Activated T-helper 1 cell treated with Interleukin-2 at 50 U/mL for 16 hours (primary cell): ENCODE results near the gene STAP1.

ENCODE experiments used
- DNase-seq: peaks from one replicate; pipeline ENCODE4 v3.0.0-alpha.2; 2020; ENCODE audit warnings: low read depth

Gene STAP1

DNA sequence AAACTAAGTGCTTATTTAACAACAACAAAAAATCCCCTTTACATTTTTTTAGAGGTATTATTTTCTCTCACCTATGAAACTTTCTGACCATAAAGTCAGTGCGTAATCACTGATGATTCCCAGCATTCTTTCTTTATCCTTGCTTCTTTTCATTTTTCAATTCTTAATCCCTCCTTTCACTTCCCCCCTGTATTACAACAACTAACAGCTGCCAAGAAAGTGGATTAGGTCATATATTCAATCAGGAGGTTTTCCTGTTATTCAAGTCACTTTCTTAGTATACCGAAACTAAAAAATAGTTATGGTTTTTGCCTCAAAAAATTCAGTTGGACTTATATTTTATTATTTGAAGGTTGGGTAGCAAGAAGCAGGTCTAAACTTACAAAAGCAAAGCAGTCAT is 2.1 kb upstream of the STAP1 start:
- DNase-seq = no peak

DNA sequence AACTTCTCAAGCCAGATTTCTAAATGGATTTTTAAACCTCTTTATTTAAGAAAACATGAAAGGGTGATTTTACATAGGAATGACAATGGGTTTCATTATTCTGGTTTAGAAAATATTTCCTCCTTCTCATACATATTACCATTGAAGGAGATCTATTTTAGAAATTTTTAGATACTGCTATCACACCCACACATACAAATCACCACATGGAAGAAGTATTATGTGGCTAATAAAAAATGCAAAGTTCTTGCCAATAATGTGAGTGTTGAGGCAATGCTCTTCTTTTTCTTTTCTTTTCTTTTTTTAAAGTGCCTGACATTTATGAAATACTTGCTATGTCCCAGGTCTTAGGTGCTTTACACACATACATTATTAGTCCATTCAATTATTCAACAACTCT is 6.8 kb downstream of the STAP1 start:
- DNase-seq = no peak

DNA sequence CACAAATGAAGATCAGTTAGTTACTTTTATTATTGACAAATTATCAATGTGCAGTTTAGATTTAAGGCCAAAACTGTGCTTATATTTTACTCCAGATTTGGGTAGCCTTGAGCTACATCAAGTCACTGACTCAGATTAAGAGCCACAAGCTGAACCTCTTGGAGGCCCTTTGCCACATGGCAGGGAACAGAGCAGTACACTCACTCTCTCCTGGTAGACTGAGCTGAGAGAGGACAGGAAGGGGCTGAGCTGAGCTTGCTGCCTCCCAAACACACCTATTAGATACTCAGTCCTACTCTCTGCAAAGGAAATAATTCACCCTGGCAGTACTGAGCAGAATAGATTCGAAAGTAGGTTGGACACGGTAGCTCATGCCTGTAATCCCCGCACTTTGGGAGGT is 7.8 kb downstream of the STAP1 start:
- DNase-seq = no peak

DNA sequence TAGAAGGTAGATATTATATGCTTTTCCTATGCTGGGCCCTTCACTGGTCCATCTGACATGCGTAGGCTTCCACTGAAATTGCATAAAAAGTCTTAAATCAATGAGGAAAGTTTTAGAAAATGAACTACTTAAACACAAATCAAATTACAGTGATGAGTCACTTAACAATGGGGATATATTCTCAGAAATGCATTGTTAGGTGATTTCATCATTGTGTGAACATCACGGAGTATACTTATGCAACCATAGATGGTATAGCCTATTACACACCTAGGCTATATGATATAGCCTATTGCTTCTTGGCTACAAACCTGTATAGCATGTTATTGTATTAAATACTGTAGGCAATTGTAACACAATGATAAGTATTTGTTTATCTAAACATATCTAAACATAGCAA is 10.3 kb downstream of the STAP1 start:
- no peak for DNase-seq

DNA sequence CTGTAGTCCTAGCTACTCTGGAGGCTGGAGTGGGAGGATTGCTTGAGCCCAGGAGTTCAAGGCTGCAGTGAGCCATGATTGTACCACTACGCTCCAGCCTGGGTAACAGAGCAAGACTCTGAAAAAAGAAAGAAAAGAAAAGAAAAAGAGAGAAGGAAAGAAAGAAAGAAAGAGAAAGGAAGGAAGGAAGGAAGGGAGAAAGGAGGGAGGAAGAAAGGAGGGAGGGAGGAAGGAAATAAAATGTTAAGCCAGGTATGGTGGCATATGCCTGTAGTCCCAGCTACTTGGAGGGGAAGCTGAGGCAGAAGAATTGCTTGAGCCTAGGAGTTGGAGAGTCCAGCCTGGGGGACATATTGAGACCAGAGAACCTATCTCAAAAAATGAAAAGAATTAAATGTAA is 12.0 kb downstream of the STAP1 start:
- DNase-seq = no peak

DNA sequence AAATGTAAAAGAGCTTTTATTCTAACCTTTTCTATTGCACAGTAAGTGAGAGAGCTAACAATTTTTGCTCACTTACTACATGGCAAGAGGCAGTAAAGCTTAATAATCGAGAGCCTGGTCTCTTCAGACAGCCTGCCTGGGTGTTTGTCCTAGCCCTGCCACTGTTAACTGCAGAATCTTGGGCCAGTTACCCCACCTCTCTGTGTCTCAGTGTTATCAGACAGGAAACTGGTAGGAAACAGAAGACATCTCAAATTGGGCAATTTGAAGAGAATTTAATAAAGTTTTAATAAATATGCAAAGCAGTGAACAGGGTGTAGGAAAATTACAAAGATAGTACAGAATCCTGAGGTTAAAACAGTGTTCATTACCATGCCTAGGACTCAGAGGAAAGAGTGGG is 13.4 kb downstream of the STAP1 start:
- DNase-seq = no peak

DNA sequence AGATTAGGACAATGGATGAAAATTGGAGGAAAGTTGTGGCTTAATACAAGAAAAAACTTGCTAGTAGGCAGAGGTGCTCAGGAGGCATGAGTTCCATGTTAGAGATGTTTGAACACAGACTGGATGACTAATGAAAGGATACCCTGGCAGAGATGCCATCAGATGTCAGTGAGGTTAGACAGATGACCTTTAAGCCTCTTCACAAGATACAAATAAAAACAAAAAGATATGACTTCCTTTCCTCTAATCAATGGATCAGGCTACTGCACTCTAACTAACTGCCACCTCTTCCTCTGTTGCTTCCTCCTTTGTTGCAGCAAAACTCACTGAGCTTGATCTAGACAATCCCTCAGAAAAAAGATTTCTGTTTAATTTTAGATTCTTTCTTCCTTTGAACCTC is 14.7 kb downstream of the STAP1 start:
- no peak for DNase-seq

DNA sequence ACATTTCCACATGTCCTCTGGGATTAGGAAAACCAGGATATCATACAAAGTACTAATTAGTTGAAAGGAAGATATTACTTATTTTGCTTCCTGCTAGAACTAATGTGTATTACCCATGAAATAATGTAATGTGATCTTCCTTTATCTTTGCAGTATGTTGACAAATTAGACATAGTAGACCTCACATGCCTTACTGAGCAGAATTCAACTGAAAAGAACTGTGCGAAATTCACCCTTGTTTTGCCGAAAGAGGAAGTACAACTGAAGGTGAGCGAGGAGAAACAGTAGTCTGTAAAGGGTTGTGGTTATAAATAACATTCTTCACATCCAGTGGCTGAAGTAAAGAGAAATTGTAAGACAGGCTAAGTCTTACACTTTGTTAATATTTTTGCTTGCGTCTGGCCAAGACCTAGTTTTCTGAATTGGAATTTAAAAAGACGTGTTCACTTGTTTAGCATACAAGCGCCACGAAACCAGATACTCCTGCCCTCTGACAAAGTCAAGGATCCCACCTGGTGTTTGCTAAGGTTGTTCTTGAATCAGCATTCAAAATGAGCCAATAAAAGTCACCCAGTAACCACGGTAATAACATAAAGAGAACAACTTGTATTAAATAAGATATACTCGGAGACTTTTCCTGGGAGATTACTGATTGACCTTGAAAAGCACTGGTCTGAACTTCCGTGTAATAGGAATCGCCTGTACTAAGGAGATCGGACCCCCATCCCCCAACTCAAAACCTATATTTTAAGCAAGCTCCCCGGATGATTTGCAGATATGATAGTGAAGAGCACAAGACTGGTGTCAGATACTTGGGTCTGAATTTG is 16.9 kb downstream of the STAP1 start:
- no peak for DNase-seq

DNA sequence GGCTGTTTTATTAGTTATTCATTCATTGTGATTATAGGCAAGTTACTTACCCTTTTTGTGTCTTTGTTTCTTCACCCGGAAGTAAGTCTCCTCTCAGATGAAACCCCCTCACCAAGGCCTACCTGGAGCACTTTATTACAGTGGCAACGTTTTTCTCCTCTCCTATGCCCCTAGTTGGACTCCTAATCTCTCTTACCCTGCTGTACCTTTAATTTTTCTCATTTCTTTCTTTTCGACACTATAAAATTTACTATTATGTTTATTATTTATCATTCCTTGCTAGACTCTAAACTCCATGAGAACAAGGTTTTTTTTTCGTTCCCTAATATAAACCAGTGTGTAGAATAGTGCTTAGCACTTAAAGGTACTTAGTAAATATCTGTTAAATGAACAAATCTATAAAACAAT is 17.5 kb downstream of the STAP1 start:
- no peak for DNase-seq

DNA sequence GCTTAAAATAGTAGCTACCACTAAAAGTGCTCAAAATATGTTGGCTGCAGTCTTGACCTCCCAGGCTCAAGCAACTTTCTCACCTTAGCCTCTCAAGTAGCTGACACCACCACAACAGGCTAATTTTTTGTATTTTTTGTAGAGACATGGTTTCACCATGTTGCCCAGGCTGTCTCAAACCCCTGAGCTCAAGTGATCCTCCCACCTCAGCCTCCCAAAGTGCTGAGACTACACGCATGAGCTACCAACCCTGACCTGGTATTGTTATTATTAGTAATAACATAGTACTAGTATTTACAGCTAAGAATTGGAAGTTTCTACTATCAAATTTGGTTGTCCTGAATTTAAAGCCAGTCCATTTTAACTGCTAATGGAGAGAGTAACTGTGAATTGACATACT is 18.0 kb downstream of the STAP1 start:
- DNase-seq = no peak

DNA sequence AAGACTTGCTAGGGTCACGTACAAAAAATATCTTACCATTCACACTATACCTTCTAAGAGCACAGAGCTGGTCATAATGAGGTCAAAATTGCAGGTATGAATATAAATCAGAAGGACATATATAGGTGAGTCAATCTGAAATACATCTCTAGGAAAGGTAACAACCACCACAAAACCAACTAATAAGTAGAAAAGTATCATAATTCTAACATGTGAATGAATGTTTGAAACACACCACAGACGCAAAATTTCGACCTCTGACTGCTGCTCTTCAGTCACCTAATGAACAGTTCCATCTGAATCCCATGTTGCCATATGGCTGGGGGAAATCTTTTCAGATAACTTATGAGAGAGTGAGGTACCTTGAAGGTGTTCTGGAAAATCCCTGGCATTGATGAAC is 22.1 kb downstream of the STAP1 start:
- DNase-seq = no peak

DNA sequence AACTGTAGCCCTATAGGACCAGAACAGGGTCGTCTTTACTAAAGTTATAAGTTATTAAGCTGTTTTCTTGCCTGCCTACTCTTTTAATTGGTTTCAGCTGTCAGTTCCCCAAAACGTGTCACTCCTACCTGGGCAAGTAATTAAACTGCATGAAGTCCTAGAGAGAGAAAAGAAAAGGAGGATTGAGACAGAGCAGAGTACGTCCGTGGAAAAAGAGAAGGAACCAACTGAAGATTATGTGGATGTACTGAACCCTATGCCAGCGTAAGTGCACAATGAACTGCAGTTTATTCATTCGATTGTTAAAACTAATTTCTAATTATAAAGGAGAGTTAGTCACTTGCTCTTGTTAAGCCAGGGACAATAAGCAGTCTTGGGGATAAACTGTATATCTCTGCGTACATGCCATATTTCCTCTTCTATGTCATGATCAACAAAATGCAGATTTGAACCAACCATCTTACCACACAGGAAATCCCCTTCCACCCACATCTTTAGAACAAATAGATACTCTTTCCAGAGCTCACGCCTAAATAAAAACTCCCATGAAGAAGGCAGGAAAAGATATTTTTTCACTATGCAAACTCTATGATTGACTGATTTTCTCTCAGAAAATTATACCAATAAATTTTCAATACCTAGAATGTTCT is 22.8 kb downstream of the STAP1 start:
- no peak for DNase-seq

DNA sequence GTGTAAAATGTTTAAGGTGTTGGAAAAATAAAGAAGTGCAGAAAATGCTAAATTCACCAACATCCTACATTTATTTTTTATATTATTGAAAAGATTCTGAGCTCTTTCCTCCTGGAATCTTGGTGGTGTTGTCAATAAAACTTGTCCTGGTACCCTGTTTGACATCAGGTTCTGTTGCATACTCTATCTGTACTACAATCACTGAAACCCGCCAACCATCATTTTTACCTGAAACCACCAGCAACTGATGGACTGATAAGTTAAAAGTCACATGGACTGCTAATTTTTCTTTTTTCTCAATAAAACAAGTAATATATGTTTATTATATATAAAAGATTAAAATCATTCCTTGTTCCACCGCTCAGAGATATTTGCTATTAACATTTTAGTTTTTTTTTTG is 23.4 kb downstream of the STAP1 start:
- DNase-seq = no peak

DNA sequence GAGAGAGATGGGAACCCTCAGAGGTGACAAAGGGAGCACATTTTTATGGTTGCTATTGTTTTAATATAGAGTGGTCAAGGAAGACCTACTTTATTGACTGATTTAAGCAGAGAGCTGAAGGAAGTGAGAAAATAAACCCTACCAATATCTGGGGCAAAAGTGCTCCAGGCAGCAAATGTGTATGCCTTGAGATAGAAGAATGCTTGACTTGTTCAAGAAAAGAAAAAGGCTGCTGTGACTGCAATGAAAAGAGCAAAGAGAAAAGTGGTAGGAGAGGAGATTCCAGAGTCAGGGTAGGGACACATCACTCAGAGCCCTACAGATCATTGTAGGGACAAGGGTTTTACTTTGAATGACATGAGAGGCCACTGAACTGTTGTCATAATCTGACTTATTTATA is 26.0 kb downstream of the STAP1 start:
- DNase-seq = no peak

DNA sequence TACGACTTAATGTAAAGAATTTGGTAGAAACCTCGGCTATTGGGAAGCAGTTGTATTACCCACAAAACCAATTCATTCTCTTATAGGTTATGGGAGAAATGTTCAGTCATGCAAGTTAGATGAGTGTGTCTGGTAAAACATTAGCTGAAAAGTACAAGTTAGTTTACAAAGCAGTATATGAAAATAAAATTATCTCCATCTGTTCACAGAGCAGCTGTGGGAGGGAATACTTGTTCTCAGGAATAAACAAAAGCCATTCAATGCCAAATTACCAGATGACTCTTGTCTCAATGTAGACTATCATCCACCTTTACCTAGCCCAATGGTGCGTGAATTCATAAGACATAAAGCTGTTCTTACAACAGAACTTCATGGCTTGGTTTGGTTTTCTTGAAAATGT is 28.6 kb downstream of the STAP1 start:
- DNase-seq = no peak

DNA sequence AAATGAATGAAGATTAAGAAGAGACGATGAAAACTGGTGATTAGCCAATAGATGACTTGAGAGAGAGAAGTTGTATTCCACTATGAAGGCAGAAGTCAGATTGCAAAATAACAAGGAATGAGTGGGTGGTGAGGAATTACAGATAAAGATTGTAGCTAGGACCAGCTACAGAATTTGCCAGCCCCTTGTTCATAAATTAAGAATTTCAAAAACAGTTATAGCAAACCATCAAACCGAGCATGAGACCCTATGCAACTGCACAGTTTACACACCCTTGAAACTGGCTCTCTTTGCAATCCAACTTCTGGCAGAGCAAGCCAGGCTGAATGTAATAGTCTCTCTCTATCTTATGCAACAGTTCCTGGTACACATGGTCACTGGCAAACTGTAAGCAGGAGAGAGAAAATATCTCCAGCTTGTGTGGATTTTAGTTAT is 35.2 kb downstream of the STAP1 start:
- no peak for DNase-seq

DNA sequence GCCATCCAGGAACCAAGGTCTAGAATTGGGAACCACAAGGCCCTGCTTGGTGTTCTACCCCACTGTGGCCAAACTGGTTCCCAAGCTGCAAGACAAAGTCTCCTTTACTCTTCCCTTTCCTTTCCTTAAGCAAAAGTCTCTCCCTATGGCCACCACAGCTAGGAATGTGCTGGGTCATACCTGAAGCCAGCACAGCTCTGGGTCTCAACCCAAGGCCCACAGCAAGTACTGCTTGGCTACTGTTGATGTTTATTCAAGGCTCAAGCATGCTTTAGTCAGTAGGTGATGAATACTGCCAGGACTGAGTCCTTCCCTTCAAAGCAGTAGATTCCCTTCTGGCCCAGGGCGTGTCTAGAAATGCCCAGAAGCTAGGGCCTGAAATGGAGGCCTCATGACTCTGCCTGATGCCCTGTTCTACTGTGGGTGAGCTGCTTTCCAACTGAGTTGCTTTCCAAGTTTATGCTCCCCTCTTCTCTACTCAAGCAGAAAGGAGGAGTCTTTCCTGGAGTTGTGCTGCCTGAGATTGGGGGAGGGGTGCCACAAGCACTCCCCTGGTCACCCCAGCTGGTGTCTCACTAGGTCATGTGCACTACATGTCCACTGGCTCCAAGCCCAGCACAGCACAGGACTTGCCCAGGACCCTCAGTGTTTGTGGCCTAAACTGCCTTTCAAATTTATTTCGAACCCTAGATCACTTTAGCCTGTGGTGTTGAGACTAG is 44.9 kb downstream of the STAP1 start:
- DNase-seq = no peak

DNA sequence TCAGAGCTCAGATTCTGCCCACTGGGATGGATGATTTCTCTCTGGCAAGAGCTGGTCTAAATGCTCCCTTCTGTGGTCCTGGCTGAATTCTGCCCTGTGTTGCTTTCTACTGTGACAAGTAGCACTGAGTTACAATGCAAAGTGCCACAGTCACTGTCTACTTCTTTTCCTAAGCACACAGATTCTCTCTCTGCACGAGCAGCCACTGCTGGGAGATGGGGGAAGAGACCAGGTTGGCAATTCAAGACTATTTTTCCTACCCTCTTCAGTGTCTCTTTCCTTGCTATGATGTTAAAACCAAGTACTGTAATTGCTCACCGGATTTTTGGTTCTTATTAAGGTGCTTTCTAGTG is 45.5 kb downstream of the STAP1 start:
- DNase-seq = no peak

DNA sequence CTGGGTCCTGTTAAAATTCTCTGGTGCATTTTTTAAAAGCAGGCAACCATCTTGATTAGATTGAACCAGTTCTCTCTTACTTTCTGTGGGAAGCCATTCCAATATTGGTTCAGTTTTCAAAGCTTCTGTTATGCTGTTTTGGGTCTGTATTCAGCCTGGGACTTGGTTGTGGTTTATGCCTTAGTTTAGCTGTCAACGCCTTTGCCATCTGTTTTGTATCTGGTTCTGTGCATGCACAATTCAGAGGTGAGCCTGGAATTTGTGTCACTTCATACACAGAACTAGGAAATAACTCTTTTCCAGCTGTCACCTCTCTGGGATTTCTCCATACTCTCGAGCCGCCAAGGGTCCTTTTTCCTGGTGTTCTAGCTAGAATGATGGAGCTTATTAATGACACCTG is 46.2 kb downstream of the STAP1 start:
- no peak for DNase-seq

DNA sequence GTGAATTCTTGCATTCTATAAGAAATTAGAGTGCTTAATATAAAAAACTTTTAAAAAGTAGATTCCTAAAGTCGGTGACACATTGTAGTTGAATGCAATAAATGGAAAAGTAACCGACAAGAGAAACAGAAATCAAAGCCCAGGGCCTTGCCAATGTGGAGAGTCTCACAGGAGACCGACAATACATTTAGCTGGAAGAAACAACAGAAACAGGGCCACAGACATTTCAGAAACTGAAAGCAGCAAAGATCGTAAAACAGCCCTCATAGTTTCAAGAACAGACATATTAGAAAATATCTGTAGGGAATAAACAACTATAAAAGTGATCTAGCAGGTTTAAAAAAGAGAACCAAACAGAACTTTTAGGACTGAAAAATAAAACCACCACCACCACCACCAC is 49.5 kb downstream of the STAP1 start:
- no peak for DNase-seq

DNA sequence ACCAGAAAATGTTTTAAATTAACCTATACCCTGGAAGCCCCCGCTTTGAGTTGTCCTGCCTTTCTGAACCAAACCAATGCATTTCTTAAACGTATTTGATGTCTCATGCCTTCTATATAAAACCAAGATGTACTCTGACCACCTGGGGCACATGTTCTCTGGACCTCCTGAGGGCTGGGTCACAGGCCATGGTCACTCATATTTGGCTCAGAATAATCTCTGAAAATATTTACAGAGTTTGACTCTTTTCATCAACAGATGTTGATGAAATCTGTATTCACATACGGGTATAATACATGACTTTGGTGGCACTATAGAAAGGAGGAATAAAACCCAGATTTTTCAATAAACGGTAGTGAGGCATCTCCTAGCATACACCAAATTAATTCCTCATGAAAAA is 55.7 kb downstream of the STAP1 start:
- DNase-seq = no peak

DNA sequence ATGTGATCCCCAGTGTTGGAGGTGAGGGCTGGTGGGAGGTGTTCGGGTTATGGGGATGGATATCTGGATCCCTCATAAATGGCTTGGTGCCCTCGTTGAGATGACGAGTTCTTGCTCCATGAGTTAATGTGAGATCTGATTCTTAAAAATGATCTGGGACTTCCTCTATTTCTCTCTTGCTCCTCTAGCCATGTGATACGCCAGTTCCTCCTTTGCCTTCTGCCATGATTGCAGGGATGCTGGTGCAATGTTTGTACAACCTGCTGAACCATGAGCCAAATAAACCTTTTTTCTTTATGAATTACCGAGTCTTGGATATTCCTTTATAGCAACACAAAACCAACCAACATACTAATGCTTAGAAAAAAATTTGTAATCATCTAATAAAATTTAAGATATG is 56.6 kb downstream of the STAP1 start:
- no peak for DNase-seq

DNA sequence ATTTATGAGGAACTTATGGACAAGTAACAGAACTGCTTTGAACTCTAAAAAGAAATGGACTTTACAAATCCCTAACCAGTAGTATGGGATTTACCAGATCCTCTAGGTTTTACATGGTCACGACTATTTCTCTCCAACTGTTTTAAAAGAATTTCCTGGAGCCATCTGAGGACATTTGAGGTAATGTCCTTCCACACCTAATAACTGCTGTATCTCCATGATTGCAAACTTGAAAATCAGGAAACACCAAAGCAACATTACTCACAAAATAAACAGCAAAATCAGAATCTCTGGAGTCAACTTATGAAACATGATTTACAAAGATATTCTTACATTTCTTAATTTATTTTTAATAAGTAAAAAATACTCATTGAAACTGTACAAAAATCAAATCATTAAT is 58.0 kb downstream of the STAP1 start:
- DNase-seq = no peak
